GM19099 (cell line): ENCODE measurements around the gene ATP8B2.

Source experiments
- POLR2A ChIP-seq: IDR thresholded peaks from 3 replicates; pipeline ENCODE4 v1.6.1; 2011; ENCODE audit warnings: low read depth; ENCODE audit not compliant: insufficient read length; ENCODE audit errors: extremely low read depth

ATP8B2 gene

DNA sequence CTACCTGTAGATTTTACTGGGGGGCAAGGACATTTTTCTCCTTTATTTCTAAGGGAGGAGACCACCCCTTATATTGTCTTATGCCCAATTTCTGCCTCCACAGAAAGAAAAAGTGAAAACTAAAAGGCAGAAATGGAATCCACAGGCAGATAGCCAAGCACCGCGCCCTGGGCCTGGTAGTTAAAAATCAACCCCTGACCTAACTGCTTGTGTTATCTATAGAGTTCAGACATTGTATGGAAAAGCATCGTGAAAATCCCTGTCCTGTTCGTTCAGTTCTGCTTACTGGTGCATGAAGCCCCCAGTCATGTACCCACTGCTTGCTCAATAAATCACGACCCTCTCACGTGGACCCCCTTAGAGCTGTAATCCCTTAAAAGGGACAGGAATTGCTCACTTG, 46.1 kb downstream of the ATP8B2 start:
- TF ChIP-seq POLR2A, result no peak

DNA sequence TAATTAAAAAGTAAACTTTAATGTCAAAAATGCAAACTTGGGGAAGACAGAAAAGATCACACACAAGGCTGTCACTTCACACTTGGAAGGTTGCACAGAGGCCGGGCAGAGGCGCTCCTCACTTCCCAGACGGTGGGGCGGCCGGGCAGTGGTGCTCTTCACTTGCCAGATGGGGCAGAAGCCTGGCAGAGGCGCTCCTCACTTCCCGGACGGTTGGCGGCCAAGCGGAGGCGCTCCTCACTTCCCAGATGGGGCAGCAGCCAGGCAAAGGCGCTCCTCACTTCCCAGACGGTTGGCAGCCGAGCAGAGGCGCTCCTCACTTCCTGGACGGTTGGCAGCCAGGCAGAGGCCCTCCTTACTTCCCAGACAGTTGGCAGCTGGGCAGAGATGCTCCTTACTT, 54.0 kb downstream of the ATP8B2 start:
- TF ChIP-seq POLR2A, result no peak

DNA sequence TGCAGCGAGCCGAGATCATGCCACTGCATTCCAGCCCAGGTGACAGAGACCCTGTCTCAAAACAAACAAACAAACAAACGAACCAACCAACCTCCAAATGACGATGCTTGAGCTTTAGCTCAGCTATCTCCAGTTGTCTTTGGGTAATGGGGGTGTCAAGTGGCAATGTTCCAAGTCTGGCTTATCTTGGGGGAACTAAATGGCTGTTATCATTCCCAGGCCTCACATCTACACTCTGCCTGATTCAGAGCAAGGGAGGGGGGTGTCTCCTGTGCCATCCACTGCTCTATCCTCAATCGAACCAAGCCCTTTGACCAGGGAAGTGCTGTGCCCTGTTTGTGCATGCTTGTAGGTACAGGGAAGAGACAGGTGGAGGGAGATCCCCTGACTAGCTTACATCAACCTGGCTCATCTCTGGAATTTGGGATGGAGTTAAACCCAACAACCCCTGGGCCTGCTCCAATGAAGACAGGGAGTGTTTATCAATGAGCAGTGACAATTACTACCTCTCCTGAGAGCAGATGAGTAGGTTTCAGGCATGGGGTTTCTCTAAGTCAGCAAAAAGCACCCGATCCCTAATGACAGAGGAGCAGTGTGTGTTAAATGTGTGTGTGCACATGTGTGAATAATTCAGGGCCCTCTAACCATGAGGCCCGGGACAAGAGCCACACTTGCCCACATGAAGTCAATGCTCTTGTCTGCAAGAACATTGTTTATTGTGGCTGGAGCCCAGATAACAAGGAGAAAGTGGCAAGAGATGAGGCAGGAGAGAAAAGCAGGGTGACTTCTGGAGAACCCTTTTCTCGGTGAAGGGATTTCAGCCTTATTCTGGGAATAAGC, 59.5 kb downstream of the ATP8B2 start:
- TF ChIP-seq POLR2A, result no peak

GRCh38 chr1:154386643-154387352, 61.5 kb downstream of the ATP8B2 start:
- TF ChIP-seq POLR2A, result no peak

- TF ChIP-seq POLR2A, result no peak
Observed at GRCh38 chr1:154391086-154391770, 65.9 kb downstream of the ATP8B2 start.

- TF ChIP-seq POLR2A, result no peak
Observed at GRCh38 chr1:154398141-154398540, 72.8 kb downstream of the ATP8B2 start.

DNA sequence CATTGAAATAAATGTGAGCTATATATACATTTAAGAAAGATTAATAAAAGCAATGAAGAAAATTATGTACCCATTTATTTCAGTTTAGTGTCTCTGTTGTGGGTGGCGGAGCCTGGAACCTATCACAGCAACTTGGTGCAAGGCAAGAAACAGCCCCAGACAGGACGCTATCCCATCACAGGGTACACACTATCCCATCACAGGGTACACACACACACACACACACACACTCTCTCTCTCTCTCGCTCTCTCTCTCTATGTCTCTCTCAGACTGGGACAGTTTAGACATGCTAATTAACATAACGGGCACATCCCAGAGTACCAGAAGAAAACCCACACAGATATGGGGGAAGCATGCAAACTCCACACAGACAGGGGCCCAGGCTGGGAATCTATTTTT, 73.4 kb downstream of the ATP8B2 start:
- no peak for TF ChIP-seq POLR2A

GRCh38 chr1:154400381-154400801, 75.1 kb downstream of the ATP8B2 start:
- no peak for TF ChIP-seq POLR2A
